Measurements from ENCODE around the gene SAMD7.
A peak's percentile ranks its signal among the peaks of the same experiment; 100 is the strongest.

SAMD7 gene

GRCh38 chr3:169914321-169914720, 2.9 kb downstream of the SAMD7 start:
- DNase-seq, result peak; percentile 5

- DNase-seq, result peak; percentile 11
Observed at GRCh38 chr3:169923189-169923588, 11.8 kb downstream of the SAMD7 start.

- DNase-seq, result no peak
Observed at GRCh38 chr3:169923831-169924230, 12.5 kb downstream of the SAMD7 start.

- DNase-seq, result no peak
Observed at GRCh38 chr3:169929830-169930519, 18.6 kb downstream of the SAMD7 start.

- no peak for DNase-seq
Observed at GRCh38 chr3:169930843-169931242, 19.5 kb downstream of the SAMD7 start.

GRCh38 chr3:169931747-169932520, 20.6 kb downstream of the SAMD7 start:
- DNase-seq, result no peak

- DNase-seq, result no peak
Observed at GRCh38 chr3:169939320-169939719, 27.9 kb downstream of the SAMD7 start.

- DNase-seq, result no peak
Observed at GRCh38 chr3:169939751-169940150, 28.4 kb downstream of the SAMD7 start.

GRCh38 chr3:169940470-169941181, 29.3 kb downstream of the SAMD7 start:
- no peak for DNase-seq

- no peak for DNase-seq
Observed at GRCh38 chr3:169945313-169945712, 33.9 kb downstream of the SAMD7 start.

- no peak for DNase-seq
Observed at GRCh38 chr3:169946336-169946735, 35.0 kb downstream of the SAMD7 start.

- DNase-seq, result no peak
Observed at GRCh38 chr3:169948559-169949448, 37.4 kb downstream of the SAMD7 start.

- DNase-seq, result no peak
Observed at GRCh38 chr3:169952045-169952444, 40.7 kb downstream of the SAMD7 start.

- no peak for DNase-seq
Observed at GRCh38 chr3:169953462-169954141, 42.2 kb downstream of the SAMD7 start.

- no peak for DNase-seq
Observed at GRCh38 chr3:169954142-169954756, 42.9 kb downstream of the SAMD7 start.

GRCh38 chr3:169955406-169955805, 44.0 kb downstream of the SAMD7 start:
- DNase-seq, result no peak

- DNase-seq, result peak; percentile 28
Observed at GRCh38 chr3:169964176-169964575, 52.8 kb downstream of the SAMD7 start.

- DNase-seq, result no peak
Observed at GRCh38 chr3:169965562-169966427, 54.4 kb downstream of the SAMD7 start.

GRCh38 chr3:169966428-169966950, 55.1 kb downstream of the SAMD7 start, which contains the start of gene SEC62:
SEC62 (plus strand) TSS chr3:169966807; CDS start chr3:169966823, 16 bp downstream.
- peak; percentile 92 for DNase-seq
